GM12878 (cell line): ENCODE data around the gene CNKSR1. TPM values are rescaled to one million over a fixed set of nuclear protein-coding genes. Genes with fewer than 3 reads are reported as not detected.

ENCODE experiments used
- ATAC-seq: fragments of 200-7000 bp; cut with Tn5 transposase; 3 replicates; pipeline ENCODE4 v1.9.1; 2020; ENCODE audit warnings: mild to moderate bottlenecking, moderate library complexity
- BruUV-seq: library from RNA; stranded (reverse); fragments of 400-500 nt; replicated peaks from 2 replicates; lab custom pipeline; 2021; lab: Mats Ljungman, UMichigan
- CTCF ChIA-PET: fragments of 300-600 bp; sonication (Branson Sonifier 250); formaldehyde crosslinking; extraction: SDS; loops from one replicate; lab custom pipeline; 2021; ENCODE audit warnings: inconsistent platforms; lab: Yijun Ruan, JAX
- POLR2A ChIA-PET: fragments of 350-600 bp; formaldehyde crosslinking; extraction: SDS; loops from one replicate; lab custom pipeline; 2021; ENCODE audit warnings: inconsistent platforms; lab: Charles Lee
- RAD21 ChIA-PET: fragments of 300-600 bp; sonication (Branson Sonifier 250); formaldehyde crosslinking; loops from one replicate; lab custom pipeline; 2023; ENCODE audit warnings: antibody characterized with exemption; ENCODE audit not compliant: unreplicated experiment; lab: Charles Lee
- SMC1A ChIA-PET: fragments of 300-600 bp; sonication (Branson Sonifier 250); formaldehyde crosslinking; loops from one replicate; lab custom pipeline; 2023; ENCODE audit not compliant: unreplicated experiment, uncharacterized antibody; lab: Charles Lee
- DNase-seq: peaks from one replicate; pipeline ENCODE4 v3.0.0-alpha.2; 2011; ENCODE audit warnings: low read depth, low spot score
- FAIRE-seq: peaks from 3 replicates; lab custom pipeline; 2011; peaks lifted over from hg19 to GRCh38; lab: Jason Lieb, UNC
- H2AFZ ChIP-seq: 2 replicates; pipeline ENCODE4 v1.6.0; 2011; ENCODE audit warnings: low read depth, low read length, control low read depth; ENCODE audit not compliant: control insufficient read depth
- H3K27ac ChIP-seq: 2 replicates; pipeline ENCODE4 v1.5.1; 2011; ENCODE audit warnings: control low read depth; ENCODE audit not compliant: control insufficient read depth, insufficient read depth
- H3K27me3 ChIP-seq, 2 experiments: replicated peaks in 1 of 2; 2 replicates each; pipeline versions ENCODE4 v1.6.0 to v1.6.1; 2011; ENCODE audit warnings: low read length in 1 of 2; ENCODE audit not compliant: control insufficient read depth in 2 of 2, insufficient read depth in 2 of 2
- H3K36me3 ChIP-seq, 2 experiments: 2 replicates each; pipeline ENCODE4 v1.5.1; 2011; ENCODE audit warnings: low read length in 1 of 2; ENCODE audit not compliant: control insufficient read depth in 2 of 2, insufficient read depth in 2 of 2
- H3K4me1 ChIP-seq: 2 replicates; pipeline ENCODE4 v1.6.1; 2011; ENCODE audit warnings: mild to moderate bottlenecking, low read length, moderate library complexity, mixed read lengths; ENCODE audit not compliant: control insufficient read depth, insufficient read depth
- H3K4me2 ChIP-seq: 2 replicates; pipeline ENCODE4 v1.6.0; 2011; ENCODE audit warnings: control low read depth; ENCODE audit not compliant: control insufficient read depth, insufficient read depth
- H3K4me3 ChIP-seq: fragments of 200-600 bp; sonication (generic); 2 replicates; pipeline ENCODE4 v1.5.1; 2016
- H3K79me2 ChIP-seq: 2 replicates; pipeline ENCODE4 v1.6.0; 2011; ENCODE audit warnings: low read length; ENCODE audit not compliant: control insufficient read depth, insufficient read depth
- H3K9ac ChIP-seq: 2 replicates; pipeline ENCODE4 v1.8.0; 2011; ENCODE audit warnings: low read length, control low read depth, mixed read lengths; ENCODE audit not compliant: control insufficient read depth, insufficient read depth
- H3K9me3 ChIP-seq: replicated peaks from 3 replicates; pipeline ENCODE4 v1.5.1; 2011; ENCODE audit warnings: mild to moderate bottlenecking, low read length; ENCODE audit not compliant: control insufficient read depth, insufficient read depth
- H4K20me1 ChIP-seq: 2 replicates; pipeline ENCODE4 v1.6.0; 2011; ENCODE audit not compliant: control insufficient read depth, insufficient read depth
- CHD4 ChIP-seq: fragments of 200-600 bp; sonication (generic); IDR thresholded peaks from 2 replicates; pipeline ENCODE4 v1.6.1; 2016; ENCODE audit warnings: mild to moderate bottlenecking
- IRF4 ChIP-seq: IDR thresholded peaks from 2 replicates; pipeline ENCODE4 v1.6.1; 2011; ENCODE audit warnings: low read depth, low read length
- LARP7 ChIP-seq: fragments of 450-650 bp; IDR thresholded peaks from 2 replicates; pipeline ENCODE4 v1.6.1; 2017; ENCODE audit warnings: mild to moderate bottlenecking
- MEF2A ChIP-seq: IDR thresholded peaks from 2 replicates; pipeline ENCODE4 v1.6.1; 2011; ENCODE audit warnings: low read depth, mild to moderate bottlenecking, low read length, moderate library complexity; ENCODE audit not compliant: insufficient read depth
- in situ Hi-C: fragments of 300-500 bp; cut with MboI; formaldehyde crosslinking; loops from 9 replicates; pipeline ENCODE4 v1.14.3; 2018; ENCODE audit warnings: mixed read lengths
- intact Hi-C: fragments of 100-400 bp; cut with micrococcal nuclease; formaldehyde crosslinking; loops from one replicate; pipeline ENCODE4 v1.14.2; 2022; ENCODE audit not compliant: unreplicated experiment
- polyA plus RNA-seq, 11 experiments: library from polyadenylated mRNA; depleted of rRNA in 4 of 11; unstranded in 6 of 11; stranded (reverse) in 5 of 11; fragments of >200 nt; fragmentation: Nextera tagmentation in 4 of 11; fragmentation: Illumina TruSeq in 1 of 11; extraction: Ambion mirVana in 4 of 11; extraction: Trizol in 1 of 11; gene quantifications; 1 replicate in 1 of 11; 2 replicates in 10 of 11; pipeline versions ENCODE4 v1.2.1 to v1.2.3, GENCODE V29; 2011 to 2016; ENCODE audit warnings: inconsistent platforms in 2 of 11, missing spikeins in 2 of 11, low read depth in 1 of 11
- total RNA-seq, 4 experiments: library from RNA; depleted of rRNA in 3 of 4; stranded (reverse); fragments of >200 nt in 3 of 4; fragmentation: Illumina TruSeq in 1 of 4; extraction: Trizol in 1 of 4; gene quantifications; 2 replicates each; pipeline versions ENCODE4 v1.2.1 to v1.2.3, GENCODE V29; 2013 to 2021
- TF ChIP-seq, protein P1 (sequence below): IDR thresholded peaks from 2 replicates; pipeline ENCODE4 v1.6.1; 2011; ENCODE audit warnings: borderline replicate concordance, low read depth, mild to moderate bottlenecking, moderate library complexity, low read length; ENCODE audit not compliant: insufficient read depth, poor library complexity, severe bottlenecking
- TF ChIP-seq, protein P2 (sequence below): fragments of 450-650 bp; conservative IDR thresholded peaks from 2 replicates; pipeline ENCODE4 v1.6.1; 2017; ENCODE audit warnings: mild to moderate bottlenecking, moderate library complexity

The CNKSR1 gene
- total and polyA plus RNA-seq, 10 of the 15 experiments (the other 5 are each of a cell fraction or from before 2014, with no cell fraction given) = 0.06 to 1.2 (median 0.86) TPM

DNA sequence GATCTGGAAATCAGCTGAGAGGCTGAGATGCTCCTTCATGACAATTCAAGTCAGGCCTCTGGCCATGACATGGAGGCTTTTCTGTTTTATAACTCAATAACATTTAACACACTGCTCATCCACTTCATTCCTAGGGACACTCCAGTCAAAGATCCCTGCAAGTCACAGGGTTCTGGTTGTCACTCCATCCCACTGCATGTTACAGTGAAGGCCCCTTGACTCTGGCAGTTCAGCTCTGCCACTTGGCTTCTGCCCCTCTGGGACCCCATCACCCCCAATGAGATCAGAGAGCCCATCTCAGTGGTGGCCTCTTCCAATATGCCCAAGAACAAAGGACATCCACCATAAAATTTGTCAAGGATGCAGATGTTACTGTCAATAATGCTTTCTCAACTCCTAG, 28.4 kb upstream of the CNKSR1 start:
- H3K27me3 ChIP-seq = peaks cover 0 to 3% of the 10 kb centered on the region in 2 experiments; a peak in 2 of 4 replicates
- TF ChIP-seq LARP7 (no peak), MEF2A (no peak), IRF4 (no peak), CHD4 (no peak)
- TF ChIP-seq, protein P1, sequence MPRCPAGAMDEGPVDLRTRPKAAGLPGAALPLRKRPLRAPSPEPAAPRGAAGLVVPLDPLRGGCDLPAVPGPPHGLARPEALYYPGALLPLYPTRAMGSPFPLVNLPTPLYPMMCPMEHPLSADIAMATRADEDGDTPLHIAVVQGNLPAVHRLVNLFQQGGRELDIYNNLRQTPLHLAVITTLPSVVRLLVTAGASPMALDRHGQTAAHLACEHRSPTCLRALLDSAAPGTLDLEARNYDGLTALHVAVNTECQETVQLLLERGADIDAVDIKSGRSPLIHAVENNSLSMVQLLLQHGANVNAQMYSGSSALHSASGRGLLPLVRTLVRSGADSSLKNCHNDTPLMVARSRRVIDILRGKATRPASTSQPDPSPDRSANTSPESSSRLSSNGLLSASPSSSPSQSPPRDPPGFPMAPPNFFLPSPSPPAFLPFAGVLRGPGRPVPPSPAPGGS = no peak
- TF ChIP-seq, protein P2, sequence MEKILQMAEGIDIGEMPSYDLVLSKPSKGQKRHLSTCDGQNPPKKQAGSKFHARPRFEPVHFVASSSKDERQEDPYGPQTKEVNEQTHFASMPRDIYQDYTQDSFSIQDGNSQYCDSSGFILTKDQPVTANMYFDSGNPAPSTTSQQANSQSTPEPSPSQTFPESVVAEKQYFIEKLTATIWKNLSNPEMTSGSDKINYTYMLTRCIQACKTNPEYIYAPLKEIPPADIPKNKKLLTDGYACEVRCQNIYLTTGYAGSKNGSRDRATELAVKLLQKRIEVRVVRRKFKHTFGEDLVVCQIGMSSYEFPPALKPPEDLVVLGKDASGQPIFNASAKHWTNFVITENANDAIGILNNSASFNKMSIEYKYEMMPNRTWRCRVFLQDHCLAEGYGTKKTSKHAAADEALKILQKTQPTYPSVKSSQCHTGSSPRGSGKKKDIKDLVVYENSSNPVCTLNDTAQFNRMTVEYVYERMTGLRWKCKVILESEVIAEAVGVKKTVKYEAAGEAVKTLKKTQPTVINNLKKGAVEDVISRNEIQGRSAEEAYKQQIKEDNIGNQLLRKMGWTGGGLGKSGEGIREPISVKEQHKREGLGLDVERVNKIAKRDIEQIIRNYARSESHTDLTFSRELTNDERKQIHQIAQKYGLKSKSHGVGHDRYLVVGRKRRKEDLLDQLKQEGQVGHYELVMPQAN = no peak
- TF ChIP-seq, all 136 proteins: peak for 0
- DNase-seq (no peak), ATAC-seq (no peak), FAIRE-seq (no peak)
- POLR2A ChIA-PET = no interaction called here
- Histone ChIP-seq H2AFZ (no peak overlapping the region), H3K4me3 (no peak overlapping the region), H3K36me3 (no peaks in the 10 kb centered on the region), H3K9ac (no peak overlapping the region), H3K9me3 (no peaks in the 10 kb centered on the region), H3K27ac (no peak overlapping the region), H3K4me2 (no peak overlapping the region), H4K20me1 (no peaks in the 10 kb centered on the region), H3K4me1 (no peaks in the 10 kb centered on the region), H3K79me2 (no peaks in the 10 kb centered on the region)
- intact Hi-C loops = loop anchor here (5.0 kb wide), 1 partner anchor 112 kb away; no protein-coding TSS in a partner anchor
- SMC1A ChIA-PET = no interaction called here
- CTCF ChIA-PET = interaction anchor here (1.5 to 8.7 kb wide), 3 partner anchors 18 to 44 kb away, joined by 4 to 235 read pairs (median 6); partner anchors contain the start of genes C1orf232 and ZNF593
- in situ Hi-C loops = loop anchor here (5.0 kb wide), 1 partner anchor 42 kb away; no protein-coding TSS in a partner anchor
- BruUV-seq = no TSS peak
- RAD21 ChIA-PET = no interaction called here
